Lower lobe of right lung (tissue), 2 donors: ENCODE results near the gene TMA7B. TPM values are rescaled to one million over a fixed set of nuclear protein-coding genes. Genes with fewer than 3 reads are reported as not detected.

ENCODE experiments used
- ATAC-seq, 2 donors: fragments of 200-7000 bp; cut with Tn5 transposase; one replicate each; pipeline ENCODE4 v1.9.1; 2020 to 2022; ENCODE audit warnings: mild to moderate bottlenecking in 2 of 2, moderate library complexity in 2 of 2
- DNase-seq: peaks from one replicate; pipeline ENCODE4 v3.0.0-alpha.2; 2020
- H3K27ac ChIP-seq: fragments of 200-600 bp; one replicate; pipeline ENCODE4 v1.8.0; 2022
- H3K27me3 ChIP-seq: fragments of 200-600 bp; one replicate; pipeline ENCODE4 v1.8.0; 2022; ENCODE audit warnings: low read depth
- H3K36me3 ChIP-seq: fragments of 200-600 bp; one replicate; pipeline ENCODE4 v1.8.0; 2022; ENCODE audit warnings: mild to moderate bottlenecking
- H3K4me1 ChIP-seq: fragments of 200-600 bp; one replicate; pipeline ENCODE4 v1.8.0; 2022
- H3K4me3 ChIP-seq: fragments of 200-600 bp; one replicate; pipeline ENCODE4 v1.8.0; 2022; ENCODE audit warnings: mild to moderate bottlenecking
- H3K9me3 ChIP-seq: fragments of 200-600 bp; one replicate; pipeline ENCODE4 v1.8.0; 2022
- intact Hi-C: fragments of 100-400 bp; cut with DNase I; formaldehyde crosslinking; loops from one replicate; pipeline ENCODE4 v1.11.0; 2022
- total RNA-seq: library from RNA; stranded (reverse); fragmentation: NEBNext Ultra II Directional; extraction: Animal tissue kit (Norgen Biotek cat#: 25700); gene quantifications from one replicate; pipeline ENCODE4 v1.2.1, GENCODE V29; 2021
- TF ChIP-seq, protein P1 (sequence below): fragments of 200-600 bp; IDR thresholded peaks from one replicate; pipeline ENCODE4 v1.8.0; 2022; ENCODE audit warnings: antibody characterized with exemption, mild to moderate bottlenecking
- donor health status: DM: no; HTN: yes; CAD: no; lungs with severe emphysema.

TMA7B gene
- total RNA-seq, 1 donor from 2014 or later, result 1.4 TPM

DNA sequence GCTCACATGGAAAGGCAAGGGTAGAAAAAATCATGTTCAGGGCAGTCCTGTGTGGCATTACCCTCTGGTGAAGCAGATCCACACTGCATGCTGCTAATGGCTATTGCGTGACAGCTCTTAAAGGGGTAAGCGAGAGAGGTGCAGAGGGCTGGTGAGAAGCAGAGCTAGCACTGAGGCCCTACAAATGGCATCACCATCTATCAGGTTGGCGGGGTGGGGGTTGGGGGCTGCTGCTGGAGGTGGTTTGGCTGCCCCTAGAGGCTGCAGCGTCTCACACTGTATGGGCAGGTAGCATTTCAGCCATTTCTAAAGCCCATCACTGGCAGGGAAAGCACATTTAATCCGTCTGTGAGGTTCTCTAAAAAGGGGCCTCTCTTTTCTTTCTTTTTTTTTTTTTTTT, 16.9 kb upstream of the TMA7B start:
- Histone ChIP-seq H3K4me1 (peaks cover 11% of the 10 kb centered on the region), H3K27me3 (peaks cover 28% of the 10 kb centered on the region), H3K27ac (no peak overlapping the region), H3K4me3 (no peak overlapping the region), H3K9me3 (no peaks in the 10 kb centered on the region), H3K36me3 (no peaks in the 10 kb centered on the region)
- ATAC-seq (no peak), DNase-seq (no peak)
- TF ChIP-seq, protein P1, sequence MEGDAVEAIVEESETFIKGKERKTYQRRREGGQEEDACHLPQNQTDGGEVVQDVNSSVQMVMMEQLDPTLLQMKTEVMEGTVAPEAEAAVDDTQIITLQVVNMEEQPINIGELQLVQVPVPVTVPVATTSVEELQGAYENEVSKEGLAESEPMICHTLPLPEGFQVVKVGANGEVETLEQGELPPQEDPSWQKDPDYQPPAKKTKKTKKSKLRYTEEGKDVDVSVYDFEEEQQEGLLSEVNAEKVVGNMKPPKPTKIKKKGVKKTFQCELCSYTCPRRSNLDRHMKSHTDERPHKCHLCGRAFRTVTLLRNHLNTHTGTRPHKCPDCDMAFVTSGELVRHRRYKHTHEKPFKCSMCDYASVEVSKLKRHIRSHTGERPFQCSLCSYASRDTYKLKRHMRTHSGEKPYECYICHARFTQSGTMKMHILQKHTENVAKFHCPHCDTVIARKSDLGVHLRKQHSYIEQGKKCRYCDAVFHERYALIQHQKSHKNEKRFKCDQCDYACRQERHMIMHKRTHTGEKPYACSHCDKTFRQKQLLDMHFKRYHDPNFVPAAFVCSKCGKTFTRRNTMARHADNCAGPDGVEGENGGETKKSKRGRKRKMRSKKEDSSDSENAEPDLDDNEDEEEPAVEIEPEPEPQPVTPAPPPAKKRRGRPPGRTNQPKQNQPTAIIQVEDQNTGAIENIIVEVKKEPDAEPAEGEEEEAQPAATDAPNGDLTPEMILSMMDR, result no peak
- intact Hi-C loops, result no loop called here

- intact Hi-C loops, result no loop called here
- Histone ChIP-seq H3K9me3 (no peaks in the 10 kb centered on the region), H3K4me3 (no peak overlapping the region), H3K27ac (no peak overlapping the region), H3K36me3 (no peaks in the 10 kb centered on the region), H3K4me1 (peaks cover 11% of the 10 kb centered on the region), H3K27me3 (peaks cover 20% of the 10 kb centered on the region)
- TF ChIP-seq, protein P1, result no peak
- no peak for ATAC-seq
- DNase-seq, result no peak
Observed at GRCh38 chr22:39943953-39944872, 16.0 kb upstream of the TMA7B start.

DNA sequence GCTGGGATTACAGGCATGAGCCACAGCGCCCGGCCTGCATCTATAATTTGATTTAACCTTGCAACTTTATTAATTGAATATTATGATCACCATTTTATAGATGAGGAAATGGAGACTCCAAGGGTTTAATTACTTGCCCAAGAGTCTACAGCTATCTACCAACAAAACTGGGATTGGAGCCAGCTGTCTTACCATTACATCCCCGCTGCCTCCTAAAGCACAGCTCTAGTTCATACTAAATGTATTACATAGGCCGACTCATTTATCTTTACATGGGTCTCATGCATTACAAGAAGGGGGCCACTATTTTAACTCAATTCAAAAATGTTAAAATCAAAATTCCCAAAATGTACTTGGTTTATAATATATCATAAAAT, 14.1 kb upstream of the TMA7B start:
- no peaks in the 10 kb centered on the region for H3K36me3 ChIP-seq
- DNase-seq, result no peak
- TF ChIP-seq, protein P1, result no peak
- peaks cover 11% of the 10 kb centered on the region for H3K4me1 ChIP-seq
- H3K9me3 ChIP-seq, result no peaks in the 10 kb centered on the region
- intact Hi-C loops, result no loop called here
- H3K27ac ChIP-seq, result no peak overlapping the region
- no peak overlapping the region for H3K4me3 ChIP-seq
- ATAC-seq, result no peak
- H3K27me3 ChIP-seq, result peaks cover 12% of the 10 kb centered on the region

DNA sequence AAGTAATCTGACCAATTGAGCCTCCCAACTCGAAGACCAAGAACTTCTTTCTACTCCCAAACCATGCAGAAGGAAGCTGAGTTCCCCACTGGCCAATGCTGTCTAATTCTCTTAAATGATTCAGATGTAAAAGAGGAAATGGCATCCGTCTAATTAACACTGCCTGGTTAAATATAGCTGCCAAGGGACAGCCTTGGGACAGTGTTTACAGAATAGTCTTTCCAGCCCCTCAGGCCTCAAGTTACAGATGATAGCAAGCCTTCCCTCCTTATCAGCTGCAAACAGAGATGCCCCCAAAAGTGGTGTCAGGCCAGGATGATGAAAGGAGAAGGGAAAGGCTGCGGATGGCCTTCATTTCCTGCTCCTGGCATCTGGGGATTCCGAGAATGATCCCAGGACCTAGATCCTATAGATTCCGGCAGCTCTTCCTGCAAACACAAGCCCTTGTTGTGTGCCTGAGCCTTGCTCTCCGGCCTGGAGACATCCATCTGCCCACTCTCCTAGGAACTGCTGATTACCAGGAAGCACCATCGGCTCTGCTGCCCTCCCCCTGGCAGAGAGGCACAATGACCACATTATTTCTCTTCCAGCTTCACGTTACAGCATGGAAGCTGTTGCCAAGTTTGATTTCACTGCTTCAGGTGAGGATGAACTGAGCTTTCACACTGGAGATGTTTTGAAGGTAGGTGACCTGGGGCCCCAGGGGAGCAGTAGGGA, 13.5 kb upstream of the TMA7B start:
- no peak overlapping the region for H3K4me3 ChIP-seq
- H3K27ac ChIP-seq, result no peak overlapping the region
- intact Hi-C loops, result no loop called here
- no peaks in the 10 kb centered on the region for H3K9me3 ChIP-seq
- no peaks in the 10 kb centered on the region for H3K36me3 ChIP-seq
- H3K27me3 ChIP-seq, result peaks cover 12% of the 10 kb centered on the region
- peaks cover 11% of the 10 kb centered on the region for H3K4me1 ChIP-seq
- no peak for DNase-seq
- TF ChIP-seq, protein P1, result no peak
- ATAC-seq, result no peak

DNA sequence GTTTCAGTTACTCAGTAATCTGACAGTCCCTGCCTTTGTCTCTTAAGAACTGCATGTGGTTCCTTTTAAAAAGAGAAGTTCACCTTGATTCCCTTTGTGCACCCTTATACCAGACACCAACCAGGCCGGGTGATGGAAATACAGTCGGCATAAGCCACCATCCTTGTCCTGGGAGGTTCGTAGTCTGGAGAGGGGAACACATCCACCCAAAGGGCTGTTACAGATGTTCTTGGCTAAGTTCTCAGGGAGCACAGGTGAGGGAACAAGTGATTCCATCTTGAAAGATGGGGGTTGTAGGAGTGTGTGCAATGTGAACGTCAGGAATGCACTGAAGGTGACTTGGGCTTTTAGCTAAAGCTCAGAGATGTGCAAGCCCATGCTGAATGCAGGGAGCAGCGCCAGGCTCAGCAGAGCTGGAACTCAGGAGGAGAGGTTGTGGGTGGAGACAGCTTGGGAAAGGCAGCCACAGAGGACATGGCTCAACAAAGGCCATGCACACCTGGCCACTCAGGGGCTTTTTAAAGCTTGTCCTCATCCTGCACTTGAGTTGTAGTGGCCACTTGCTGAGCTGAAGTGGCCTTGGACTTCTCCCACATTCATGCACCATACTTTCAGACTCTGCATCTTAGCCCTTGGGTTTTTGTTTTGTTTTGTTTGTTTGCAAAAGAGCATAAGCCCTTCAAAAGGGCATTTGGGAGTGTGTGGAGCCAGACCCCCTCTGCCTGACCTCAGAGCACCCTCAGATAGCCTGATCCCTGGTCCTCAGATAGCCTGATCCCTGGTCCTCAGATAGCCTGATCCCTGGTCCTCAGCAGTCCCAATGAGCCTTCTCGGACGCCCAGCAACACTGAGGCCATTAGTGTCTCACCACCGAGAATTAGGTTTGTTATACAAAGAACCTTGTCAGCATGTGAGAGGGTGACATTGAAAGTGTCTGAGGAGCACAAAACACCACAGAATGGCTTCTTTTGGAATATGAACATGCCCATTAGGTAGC, 12.7 kb upstream of the TMA7B start:
- TF ChIP-seq, protein P1, result no peak
- ATAC-seq, result peak; percentile 95
- peak; percentile 78 for DNase-seq
- Histone ChIP-seq H3K4me3 (no peak overlapping the region), H3K36me3 (no peaks in the 10 kb centered on the region), H3K27ac (no peak overlapping the region), H3K9me3 (no peaks in the 10 kb centered on the region), H3K4me1 (peaks cover 11% of the 10 kb centered on the region), H3K27me3 (peaks cover 12% of the 10 kb centered on the region)
- intact Hi-C loops, result no loop called here
